OCI-M2 (cell line): ENCODE measurements around the gene CCNF.
"Not testable (repeated sequence)": the region's sequence is repeated elsewhere in the genome, so short reads cannot be mapped to it uniquely, and the experiment has no call there.

Experiments used
- DNase-seq: peaks from one replicate; lab custom pipeline; 2025; ENCODE audit not compliant: unreplicated experiment; lab: John Stamatoyannopoulos, UW

Gene CCNF

GRCh38 chr16:2471016-2471652, 41.9 kb downstream of the CCNF start, which contains the start of gene NTN3:
NTN3 (plus strand) TSS chr16:2471297; CDS start chr16:2471702, 405 bp downstream.
- no peak for DNase-seq

- DNase-seq, result no peak
These were observed 42.6 kb downstream of the CCNF start for GRCh38 chr16:2471653-2472487.

GRCh38 chr16:2472488-2472864, 43.2 kb downstream of the CCNF start:
- no peak for DNase-seq

- DNase-seq, result no peak
These were observed 43.7 kb downstream of the CCNF start for GRCh38 chr16:2472885-2473445.

GRCh38 chr16:2473446-2473926, 44.2 kb downstream of the CCNF start:
- no peak for DNase-seq

- DNase-seq, result no peak
These were observed 45.0 kb downstream of the CCNF start for GRCh38 chr16:2473999-2474876.

- DNase-seq, result no peak
These were observed 45.7 kb downstream of the CCNF start, which contains the start of gene TBC1D24 for GRCh38 chr16:2474877-2475412. TBC1D24 (plus strand) TSS chr16:2475127; CDS start chr16:2496149, 21,022 bp downstream.

GRCh38 chr16:2475413-2476344, 46.4 kb downstream of the CCNF start:
- DNase-seq, result no peak

- DNase-seq, result no peak
These were observed 47.1 kb downstream of the CCNF start for GRCh38 chr16:2476345-2476720.

GRCh38 chr16:2476741-2477140, 47.5 kb downstream of the CCNF start:
- DNase-seq, result no peak

- no peak for DNase-seq
These were observed 48.1 kb downstream of the CCNF start for GRCh38 chr16:2477327-2477726.

- no peak for DNase-seq
These were observed 49.0 kb downstream of the CCNF start for GRCh38 chr16:2478279-2478678.

GRCh38 chr16:2479996-2480395, 50.7 kb downstream of the CCNF start:
- not testable (repeated sequence) for DNase-seq

GRCh38 chr16:2480948-2481347, 51.7 kb downstream of the CCNF start:
- no peak for DNase-seq

- no peak for DNase-seq
These were observed 52.4 kb downstream of the CCNF start for GRCh38 chr16:2481676-2482075.

GRCh38 chr16:2482249-2482648, 53.0 kb downstream of the CCNF start:
- DNase-seq, result no peak

- no peak for DNase-seq
These were observed 53.7 kb downstream of the CCNF start for GRCh38 chr16:2482708-2483534.
